Upper lobe of right lung (tissue), 1 donor: ENCODE results near the gene PLEKHA8. TPM values are rescaled to one million over a fixed set of nuclear protein-coding genes. Genes with fewer than 3 reads are reported as not detected.

Experiments used
- ATAC-seq: fragments of 200-7000 bp; cut with Tn5 transposase; one replicate; pipeline ENCODE4 v1.9.1; 2020; ENCODE audit warnings: mild to moderate bottlenecking, moderate library complexity
- DNase-seq: peaks from one replicate; pipeline ENCODE4 v3.0.0-alpha.2; 2020
- H3K27ac ChIP-seq: fragments of 200-600 bp; one replicate; pipeline ENCODE4 v1.8.0; 2022
- H3K27me3 ChIP-seq: fragments of 200-600 bp; one replicate; pipeline ENCODE4 v1.8.0; 2022; ENCODE audit warnings: mild to moderate bottlenecking
- H3K36me3 ChIP-seq: fragments of 200-600 bp; one replicate; pipeline ENCODE4 v1.8.0; 2022
- H3K4me1 ChIP-seq: fragments of 200-600 bp; one replicate; pipeline ENCODE4 v1.8.0; 2022
- H3K4me3 ChIP-seq: fragments of 200-600 bp; one replicate; pipeline ENCODE4 v1.8.0; 2022; ENCODE audit warnings: mild to moderate bottlenecking
- H3K9me3 ChIP-seq: fragments of 200-600 bp; one replicate; pipeline ENCODE4 v1.8.0; 2022
- CTCF ChIP-seq: fragments of 200-600 bp; IDR thresholded peaks from one replicate; pipeline ENCODE4 v1.8.0; 2022; ENCODE audit warnings: antibody characterized with exemption
- intact Hi-C: fragments of 100-400 bp; cut with DNase I; formaldehyde crosslinking; loops from one replicate; pipeline ENCODE4 v1.11.0; 2022
- long read RNA-seq: library from polyadenylated mRNA; unstranded; transcript quantifications from one replicate; pipeline ENCODE4 v2.0.0, GENCODE V29; 2021
- total RNA-seq: library from RNA; stranded (reverse); fragmentation: NEBNext Ultra II Directional; extraction: Animal tissue kit (Norgen Biotek cat#: 25700); gene quantifications from one replicate; pipeline ENCODE4 v1.2.1, GENCODE V29; 2021
- donor health status: DM: no; HTN: yes; CAD: no; lungs with severe emphysema.

PLEKHA8 gene
- 11.3 TPM for total RNA-seq
- long read RNA-seq, full-length matches to known transcripts = 9 of 14 reads
- long read RNA-seq, partial matches to known transcripts = 1 of 14 reads
- long read RNA-seq, other reads (novel, unspliced or antisense) = 4 of 14 reads

DNA sequence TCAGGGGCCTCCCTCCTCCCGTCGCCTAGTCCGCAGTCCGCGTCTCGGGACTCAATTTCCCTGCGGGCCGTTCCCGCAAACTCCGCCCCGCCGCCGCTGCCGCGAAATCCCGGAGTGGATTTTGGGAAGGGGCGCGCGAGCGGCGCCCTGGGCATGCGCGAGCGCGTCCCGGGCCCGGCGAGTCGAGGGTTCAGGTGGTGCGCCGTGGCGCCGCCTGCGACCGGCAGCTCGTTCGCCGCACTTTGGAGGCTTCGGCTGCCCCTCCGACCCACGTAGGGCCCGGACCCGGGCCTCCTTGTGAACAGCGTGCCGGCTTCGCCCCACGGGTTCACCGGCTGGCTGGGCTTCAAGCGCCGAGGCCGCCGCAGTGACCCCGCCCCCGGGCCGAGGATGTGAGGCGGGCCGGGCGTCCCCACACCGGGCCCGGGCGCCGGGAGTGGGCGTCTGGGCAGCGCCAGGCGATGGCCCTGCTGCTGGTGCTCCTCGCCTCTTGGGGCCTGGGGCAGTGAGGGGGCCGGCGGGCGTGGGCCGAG is at the start of gene PLEKHA8:
PLEKHA8 (plus strand) TSS at position 197 of the 533 bp plus-strand sequence. CDS start 351 bp downstream, outside the sequence.
- Histone ChIP-seq H3K4me3 (peak within 1 kb of the TSS; percentile 84), H3K27ac (peak within 1 kb of the TSS; percentile 83), H3K36me3 (no peaks in the 10 kb centered on the region), H3K27me3 (no peaks in the 10 kb centered on the region), H3K4me1 (peaks cover 31% of the 10 kb centered on the region), H3K9me3 (no peaks in the 10 kb centered on the region)
- no peak for TF ChIP-seq CTCF
- DNase-seq (peak; percentile 94), ATAC-seq (peak; percentile 88)
- intact Hi-C loops = no loop called here

DNA sequence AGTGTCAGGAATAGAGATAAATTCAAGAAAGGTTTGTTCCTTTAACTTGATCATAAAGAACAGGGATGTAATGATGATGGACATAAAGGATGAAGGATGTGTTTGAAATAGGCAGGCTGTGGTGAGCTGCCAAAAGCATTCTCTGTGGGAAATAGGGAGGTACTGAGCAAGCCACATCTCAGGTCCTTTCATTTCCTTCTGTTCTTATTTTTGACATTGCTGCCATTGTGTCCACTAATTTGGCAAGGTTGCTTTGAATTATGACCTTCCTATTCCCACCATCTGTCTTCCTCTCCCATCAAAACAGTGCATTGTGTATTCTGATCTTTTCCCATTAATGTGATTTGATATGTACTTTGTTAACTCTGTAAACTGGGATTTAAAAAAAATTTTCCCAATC is 48.1 kb upstream of the PLEKHA8 start:
- H3K4me3 ChIP-seq = no peak overlapping the region
- DNase-seq (no peak), ATAC-seq (no peak)
- H3K9me3 ChIP-seq = no peaks in the 10 kb centered on the region
- intact Hi-C loops = no loop called here
- no peak overlapping the region for H3K27ac ChIP-seq
- H3K4me1 ChIP-seq = no peaks in the 10 kb centered on the region
- no peak for TF ChIP-seq CTCF
- no peaks in the 10 kb centered on the region for H3K36me3 ChIP-seq
- H3K27me3 ChIP-seq = no peaks in the 10 kb centered on the region

DNA sequence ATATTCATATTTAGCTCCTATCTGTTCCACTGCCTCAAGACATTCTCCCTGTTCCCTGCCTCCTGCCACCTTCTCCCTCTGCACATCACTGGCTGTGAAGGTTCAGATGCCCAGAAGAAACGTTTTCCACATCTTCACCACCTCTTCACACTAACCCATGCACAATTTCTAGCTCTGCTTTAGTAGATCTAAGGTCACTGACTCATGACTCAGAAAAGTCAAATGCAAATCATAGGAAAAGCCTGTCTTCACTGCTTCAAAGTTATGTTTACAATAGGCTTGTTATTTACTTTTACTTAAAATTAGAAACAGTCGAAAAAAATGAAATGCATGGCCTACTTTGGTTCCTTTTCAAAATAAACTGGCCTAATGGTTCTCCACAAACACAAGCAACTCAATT is 41.1 kb upstream of the PLEKHA8 start:
- DNase-seq (no peak), ATAC-seq (no peak)
- intact Hi-C loops = no loop called here
- Histone ChIP-seq H3K36me3 (no peaks in the 10 kb centered on the region), H3K9me3 (no peaks in the 10 kb centered on the region), H3K27me3 (no peaks in the 10 kb centered on the region), H3K4me3 (no peak overlapping the region), H3K27ac (peak overlapping the region; percentile 89), H3K4me1 (no peaks in the 10 kb centered on the region)
- TF ChIP-seq CTCF = no peak

- ATAC-seq = no peak
- H3K27ac ChIP-seq = peak overlapping the region; percentile 89
- peaks cover 3% of the 10 kb centered on the region for H3K9me3 ChIP-seq
- no peaks in the 10 kb centered on the region for H3K36me3 ChIP-seq
- no peaks in the 10 kb centered on the region for H3K27me3 ChIP-seq
- intact Hi-C loops = no loop called here
- H3K4me1 ChIP-seq = no peaks in the 10 kb centered on the region
- no peak for TF ChIP-seq CTCF
- H3K4me3 ChIP-seq = peak overlapping the region; percentile 83
- DNase-seq = no peak
These were observed 40.3 kb upstream of the PLEKHA8 start for GRCh38 chr7:29987811-29988317.

- Histone ChIP-seq H3K27me3 (no peaks in the 10 kb centered on the region), H3K27ac (peak overlapping the region; percentile 89), H3K36me3 (no peaks in the 10 kb centered on the region), H3K4me3 (peak overlapping the region; percentile 83), H3K9me3 (peaks cover 5% of the 10 kb centered on the region), H3K4me1 (no peaks in the 10 kb centered on the region)
- TF ChIP-seq CTCF = no peak
- intact Hi-C loops = no loop called here
- DNase-seq = peak; percentile 84
- peak; percentile 73 for ATAC-seq
These were observed 39.6 kb upstream of the PLEKHA8 start for GRCh38 chr7:29988424-29989256.
